Measurements from ENCODE around the gene TMPRSS11F. TPM values are rescaled to one million over a fixed set of nuclear protein-coding genes. Genes with fewer than 3 reads are reported as not detected.

The TMPRSS11F gene
- total RNA-seq, 3 donors from 2014 or later (not counting 1 experiment from before 2014, with no cell fraction given), result not detected

- Histone ChIP-seq H3K36me3 (ENCODE audit: control insufficient read depth, insufficient read depth, low read length) (no peaks in the 10 kb centered on the region), H3K27ac (ENCODE audit: low read length) (no peak overlapping the region), H3K9me3 (ENCODE audit: control insufficient read depth, insufficient read depth, low read length) (no peaks in the 10 kb centered on the region), H3K27me3 (ENCODE audit: control insufficient read depth, insufficient read depth, low read length) (no peaks in the 10 kb centered on the region), H3K4me3 (ENCODE audit: low read length) (no peak overlapping the region), H3K4me1 (ENCODE audit: control insufficient read depth, insufficient read depth, low read length) (no peaks in the 10 kb centered on the region)
- ATAC-seq (no peak), DNase-seq (no peak)
- Mint-ChIP-seq H3K27ac (no peak overlapping the region), H3K36me3 (no peaks in the 10 kb centered on the region), H3K4me1 (no peaks in the 10 kb centered on the region), H3K4me3 (no peak overlapping the region), H3K27me3 (ENCODE audit: low read depth in 2 of 2) (peaks cover 0 to 3% of the 10 kb centered on the region in 2 donors), H3K9me3 (peaks cover 3 to 4% of the 10 kb centered on the region in 2 donors)
- no peak for TF ChIP-seq CTCF (IDR thresholded peaks at IDR 0.05)
- 73% methylated on average over 2 of the region's 3 CpGs for WGBS (ENCODE audit: insufficient coverage)
- intact Hi-C loops (cut with micrococcal nuclease), result no loop called here
Observed at GRCh38 chr4:68148800-68149685, 19.4 kb upstream of the TMPRSS11F start.

GRCh38 chr4:68147079-68147478 is 17.4 kb upstream of the TMPRSS11F start:
- H3K4me3 Mint-ChIP-seq, result no peak overlapping the region
- no peak for TF ChIP-seq CTCF (IDR thresholded peaks at IDR 0.05)

DNA sequence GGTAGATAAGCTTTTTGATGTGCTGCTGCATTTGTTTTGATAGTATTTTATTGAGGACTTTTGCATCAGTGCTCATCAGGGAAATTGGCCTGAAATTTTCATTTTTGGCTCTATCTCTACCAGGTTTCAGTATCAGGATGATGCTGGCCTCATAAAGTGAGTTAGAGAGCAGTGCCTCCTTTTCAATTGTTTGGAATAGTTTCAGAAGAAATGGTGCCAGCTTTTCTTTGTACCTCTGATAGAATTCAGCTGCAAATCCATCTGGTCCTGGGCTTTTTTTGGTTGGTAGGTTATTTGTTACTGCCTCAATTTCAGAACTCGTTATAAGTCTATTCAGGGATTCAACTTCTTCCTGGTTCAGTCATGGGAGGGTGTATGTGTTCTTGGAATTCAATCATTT is 15.6 kb upstream of the TMPRSS11F start:
- no peaks in the 10 kb centered on the region for H3K36me3 ChIP-seq (ENCODE audit: control insufficient read depth, insufficient read depth, low read length)
- H3K27me3 Mint-ChIP-seq (ENCODE audit: low read depth in 2 of 2), result peaks cover 0 to 3% of the 10 kb centered on the region in 2 donors
- no peaks in the 10 kb centered on the region for H3K9me3 ChIP-seq (ENCODE audit: control insufficient read depth, insufficient read depth, low read length)
- no peaks in the 10 kb centered on the region for H3K4me1 Mint-ChIP-seq
- H3K9me3 Mint-ChIP-seq, result peaks cover 3 to 4% of the 10 kb centered on the region in 2 donors
- no peaks in the 10 kb centered on the region for H3K36me3 Mint-ChIP-seq
- H3K27ac ChIP-seq (ENCODE audit: low read length), result no peak overlapping the region
- WGBS (ENCODE audit: insufficient coverage), result 63% methylated on average over 1 of the region's 1 CpG
- no peaks in the 10 kb centered on the region for H3K4me1 ChIP-seq (ENCODE audit: control insufficient read depth, insufficient read depth, low read length)
- H3K27me3 ChIP-seq (ENCODE audit: control insufficient read depth, insufficient read depth, low read length), result no peaks in the 10 kb centered on the region
- intact Hi-C loops (cut with micrococcal nuclease), result no loop called here
- ATAC-seq, result no peak
- DNase-seq, result no peak
- no peak overlapping the region for H3K27ac Mint-ChIP-seq
- no peak overlapping the region for H3K4me3 Mint-ChIP-seq
- no peak overlapping the region for H3K4me3 ChIP-seq (ENCODE audit: low read length)
- TF ChIP-seq CTCF (IDR thresholded peaks at IDR 0.05), result no peak

More at GRCh38 chr4:68147079-68147478, 17.4 kb upstream of the TMPRSS11F start:
- WGBS (ENCODE audit: insufficient coverage), result 100% methylated on average over 1 of the region's 1 CpG
- peaks cover 3 to 4% of the 10 kb centered on the region in 2 donors for H3K9me3 Mint-ChIP-seq
- H3K27ac Mint-ChIP-seq, result no peak overlapping the region
- Histone ChIP-seq H3K27me3 (ENCODE audit: control insufficient read depth, insufficient read depth, low read length) (no peaks in the 10 kb centered on the region), H3K36me3 (ENCODE audit: control insufficient read depth, insufficient read depth, low read length) (no peaks in the 10 kb centered on the region), H3K9me3 (ENCODE audit: control insufficient read depth, insufficient read depth, low read length) (no peaks in the 10 kb centered on the region), H3K4me1 (ENCODE audit: control insufficient read depth, insufficient read depth, low read length) (no peaks in the 10 kb centered on the region), H3K4me3 (ENCODE audit: low read length) (no peak overlapping the region), H3K27ac (ENCODE audit: low read length) (no peak overlapping the region)
- no peaks in the 10 kb centered on the region for H3K36me3 Mint-ChIP-seq
- ATAC-seq, result no peak
- intact Hi-C loops (cut with micrococcal nuclease), result no loop called here
- no peaks in the 10 kb centered on the region for H3K4me1 Mint-ChIP-seq
- DNase-seq, result no peak
- H3K27me3 Mint-ChIP-seq (ENCODE audit: low read depth in 2 of 2), result peaks cover 0 to 3% of the 10 kb centered on the region in 2 donors
